ENCODE results near the gene PRELID3B. TPM values are rescaled to one million over a fixed set of nuclear protein-coding genes. Genes with fewer than 3 reads are reported as not detected.

Gene PRELID3B
- total and polyA plus RNA-seq, 2 of the 13 experiments (the other 11 are each of a cell fraction or from before 2014, with no cell fraction given): 23.3 to 42.6 TPM

- H3K27ac ChIP-seq (ENCODE audit: extremely low read length, insufficient read depth, low read length): no peak overlapping the region
- ChIA-PET POLR2A (interaction anchor here (1.0 to 2.1 kb wide), 5 partner anchors 9 to 27 kb away, joined by 3 to 9 read pairs (median 5); partner anchors contain the start of genes ATP5F1E and NELFCD), CTCF (ENCODE audit: low intra/inter-chr PET ratio, low total read pairs) (no interaction called here)
- DNase-seq (ENCODE audit: low spot score) (no peak), ATAC-seq (no peak), FAIRE-seq (no peak)
- intact Hi-C loops (cut with micrococcal nuclease; ENCODE audit: unreplicated experiment) (no loop called here), in situ Hi-C loops (cut with HindIII; ENCODE audit: extremely low pct_ligation_motif_present, low pct_unique_long_range_greater_than_20kb) (no loop called here)
- H4K20me1 ChIP-seq (ENCODE audit: insufficient read depth, low read length): no peaks in the 10 kb centered on the region
- peaks cover 2 to 27% of the 10 kb centered on the region in 2 experiments for H3K27me3 ChIP-seq (ENCODE audit: control insufficient read depth in 1 of 2, insufficient read depth in 2 of 2, low read length in 2 of 2)
- 49% methylated on average over 4 of the region's 4 CpGs for WGBS (ENCODE audit: low lambda C conversion rate)
- H3K4me3 ChIP-seq (replicated peaks in 1 of 3; ENCODE audit: insufficient read depth in 1 of 3, low read depth in 2 of 3, low read length in 3 of 3): peak overlapping the region; percentile 13 to 73 (median 21)
- H3K9ac ChIP-seq (ENCODE audit: insufficient read depth, low read depth, low read length): peak overlapping the region; percentile 31; the same call in 1 of the 2 replicates
- H2AFZ ChIP-seq (ENCODE audit: low read length): no peak overlapping the region
- no peaks in the 10 kb centered on the region for H3K79me2 ChIP-seq (ENCODE audit: insufficient read depth, low read length)
- 0 out of 2 replicates have a peak, but pooled peaks have one; percentile 5 for TF ChIP-seq SRY (CRISPR knock-in tag; IDR thresholded peaks at IDR 0.05)
- TF ChIP-seq FLYWCH1 (CRISPR knock-in tag; IDR thresholded peaks at IDR 0.05): no peak
- no peak for TF ChIP-seq ZNF646 (CRISPR knock-in tag; IDR thresholded peaks at IDR 0.05)
- no peak for TF ChIP-seq NCOR1 (IDR thresholded peaks at IDR 0.05; ENCODE audit: borderline replicate concordance, low read length)
- 0 out of 2 replicates have a peak, but pooled peaks have one; percentile 32 for TF ChIP-seq ZNF354B (CRISPR knock-in tag; IDR thresholded peaks at IDR 0.05)
- peak; percentile 1; the same call in 1 of the 2 replicates for TF ChIP-seq ATF3 (CRISPR knock-in tag; IDR thresholded peaks at IDR 0.05)
- TF ChIP-seq NBN (conservative IDR thresholded peaks at IDR 0.05): no peak
- BruUV-seq (replicated peaks): no TSS peak
- no peaks in the 10 kb centered on the region for H3K9me3 ChIP-seq (ENCODE audit: low read length)
- H3K4me2 ChIP-seq (ENCODE audit: low read depth, low read length): peak overlapping the region; percentile 90
- peaks cover 80% of the 10 kb centered on the region for H3K4me1 ChIP-seq (ENCODE audit: insufficient read depth, low read length)
- no peaks in the 10 kb centered on the region for H3K36me3 ChIP-seq (replicated peaks in 1 of 2; ENCODE audit: control insufficient read depth in 1 of 2, insufficient read depth in 2 of 2, low read length in 2 of 2)
Measured at GRCh38 chr20:59004493-59004762, 38.2 kb downstream of the PRELID3B start.

Measured in HepG2 (cell line).